SK-N-SH (cell line): ENCODE results near the gene CUX1.

Experiments used
- CHD2 ChIP-seq: fragments of 150-350 bp; IDR thresholded peaks from 2 replicates; pipeline ENCODE4 v1.6.1; 2018; ENCODE audit warnings: low read length; ENCODE audit not compliant: partially characterized antibody
- EP300 ChIP-seq, 2 experiments: IDR thresholded peaks; 2 replicates each; pipeline versions ENCODE4 v1.4.0 to v1.6.1; 2012; ENCODE audit warnings: borderline replicate concordance in 1 of 2, low read depth in 1 of 2, low read length in 1 of 2
- GATA2 ChIP-seq: sonication (generic); formaldehyde crosslinking; IDR thresholded peaks from 2 replicates; pipeline ENCODE4 v1.5.0; 2020; ENCODE audit warnings: mild to moderate bottlenecking, missing genetic modification reagents
- MXI1 ChIP-seq: IDR thresholded peaks from 2 replicates; pipeline ENCODE4 v1.6.1; 2012; ENCODE audit warnings: mild to moderate bottlenecking, low read depth, low read length, improper control_type of control experiment
- POLR2AphosphoS5 ChIP-seq: IDR thresholded peaks from 2 replicates; pipeline ENCODE4 v1.6.1; 2012; ENCODE audit warnings: low read depth, low read length
- TEAD4 ChIP-seq: IDR thresholded peaks from 2 replicates; pipeline ENCODE4 v1.4.0; 2012; ENCODE audit warnings: mild to moderate bottlenecking, borderline replicate concordance; ENCODE audit not compliant: insufficient read depth
- TF ChIP-seq, protein P1 (sequence below): fragments of 200-600 bp; sonication (generic); IDR thresholded peaks from 2 replicates; pipeline ENCODE4 v1.6.1; 2017; ENCODE audit warnings: antibody characterized with exemption, mild to moderate bottlenecking, moderate library complexity

- TF ChIP-seq EP300 (IDR thresholded peaks at IDR 0.05; ENCODE audit: borderline replicate concordance in 1 of 2, low read depth in 1 of 2, low read length in 1 of 2) (no peak), TEAD4 (no peak), MXI1 (no peak), CHD2 (no peak), GATA2 (CRISPR knock-in tag) (no peak), POLR2AphosphoS5 (no peak)
- TF ChIP-seq, protein P1, sequence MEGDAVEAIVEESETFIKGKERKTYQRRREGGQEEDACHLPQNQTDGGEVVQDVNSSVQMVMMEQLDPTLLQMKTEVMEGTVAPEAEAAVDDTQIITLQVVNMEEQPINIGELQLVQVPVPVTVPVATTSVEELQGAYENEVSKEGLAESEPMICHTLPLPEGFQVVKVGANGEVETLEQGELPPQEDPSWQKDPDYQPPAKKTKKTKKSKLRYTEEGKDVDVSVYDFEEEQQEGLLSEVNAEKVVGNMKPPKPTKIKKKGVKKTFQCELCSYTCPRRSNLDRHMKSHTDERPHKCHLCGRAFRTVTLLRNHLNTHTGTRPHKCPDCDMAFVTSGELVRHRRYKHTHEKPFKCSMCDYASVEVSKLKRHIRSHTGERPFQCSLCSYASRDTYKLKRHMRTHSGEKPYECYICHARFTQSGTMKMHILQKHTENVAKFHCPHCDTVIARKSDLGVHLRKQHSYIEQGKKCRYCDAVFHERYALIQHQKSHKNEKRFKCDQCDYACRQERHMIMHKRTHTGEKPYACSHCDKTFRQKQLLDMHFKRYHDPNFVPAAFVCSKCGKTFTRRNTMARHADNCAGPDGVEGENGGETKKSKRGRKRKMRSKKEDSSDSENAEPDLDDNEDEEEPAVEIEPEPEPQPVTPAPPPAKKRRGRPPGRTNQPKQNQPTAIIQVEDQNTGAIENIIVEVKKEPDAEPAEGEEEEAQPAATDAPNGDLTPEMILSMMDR = no peak
Measured at GRCh38 chr7:102081244-102081627, 263.8 kb downstream of the CUX1 start.
